Astrocyte of the spinal cord (primary cell): ENCODE results near the gene ALDH1A2.

Experiments used
- DNase-seq: peaks from one replicate; pipeline ENCODE4 v3.0.0; 2011; ENCODE audit warnings: low read depth, low spot score
- H3K4me3 ChIP-seq: 2 replicates; pipeline ENCODE4 v1.5.1; 2011; ENCODE audit warnings: low read depth, mild to moderate bottlenecking, low read length, moderate library complexity
- CTCF ChIP-seq: IDR thresholded peaks from 2 replicates; pipeline ENCODE4 v1.5.1; 2012; ENCODE audit warnings: low read depth, mild to moderate bottlenecking, low read length, inconsistent platforms
- in situ Hi-C: cut with HindIII; loops from 2 replicates; pipeline ENCODE4 v1.10.0; 2017; ENCODE audit warnings: low sequenced_read_pairs

Gene ALDH1A2

GRCh38 chr15:57910672-57911071 is 154.8 kb downstream of the ALDH1A2 start:
- in situ Hi-C loops = no loop called here
- no peak for DNase-seq
- no peak overlapping the region for H3K4me3 ChIP-seq
- no peak for TF ChIP-seq CTCF

GRCh38 chr15:57909388-57909787 is 156.1 kb downstream of the ALDH1A2 start:
- no peak for TF ChIP-seq CTCF
- no peak overlapping the region for H3K4me3 ChIP-seq

GRCh38 chr15:57903626-57904025 is 161.9 kb downstream of the ALDH1A2 start:
- no peak for TF ChIP-seq CTCF
- no peak overlapping the region for H3K4me3 ChIP-seq
- in situ Hi-C loops = no loop called here
- no peak for DNase-seq

More at GRCh38 chr15:57909388-57909787, 156.1 kb downstream of the ALDH1A2 start:
- no peak for DNase-seq
- in situ Hi-C loops = no loop called here
